K562 (cell line): ENCODE measurements around the gene SIKE1. TPM values are rescaled to one million over a fixed set of nuclear protein-coding genes. Genes with fewer than 3 reads are reported as not detected.

Source experiments
- ATF3 ChIP-seq, 2 experiments: fragments of 450-650 bp in 1 of 2; sonication (generic) in 1 of 2; formaldehyde crosslinking in 1 of 2; IDR thresholded peaks in 1 of 2; conservative IDR thresholded peaks in 1 of 2; 2 replicates each; pipeline versions ENCODE4 v1.6.1 to v1.8.1; 2016 to 2023; ENCODE audit warnings: mild to moderate bottlenecking in 2 of 2, moderate library complexity in 2 of 2, inconsistent platforms in 1 of 2, missing genetic modification reagents in 1 of 2
- BCLAF1 ChIP-seq, 2 experiments: fragments of 450-650 bp in 1 of 2; IDR thresholded peaks; 2 replicates each; pipeline ENCODE4 v1.6.1; 2011 to 2017; ENCODE audit warnings: low read depth in 2 of 2, antibody characterized with exemption in 1 of 2, borderline replicate concordance in 1 of 2, low read length in 1 of 2, mild to moderate bottlenecking in 1 of 2, mixed read lengths in 1 of 2; ENCODE audit not compliant: control insufficient read depth in 1 of 2
- C11orf30 ChIP-seq: fragments of 450-650 bp; IDR thresholded peaks from 2 replicates; pipeline ENCODE4 v1.6.1; 2016; ENCODE audit warnings: low read depth, mild to moderate bottlenecking
- CC2D1A ChIP-seq: fragments of 450-650 bp; IDR thresholded peaks from 2 replicates; pipeline ENCODE4 v1.6.1; 2017; ENCODE audit warnings: mild to moderate bottlenecking
- CTBP1 ChIP-seq: fragments of 450-650 bp; IDR thresholded peaks from 2 replicates; pipeline ENCODE4 v1.6.1; 2016; ENCODE audit warnings: borderline replicate concordance
- HEY1 ChIP-seq: fragments of 250-450 bp; sonication (Bioruptor Pico); IDR thresholded peaks from 2 replicates; pipeline ENCODE4 v1.5.0; 2020; ENCODE audit warnings: mild to moderate bottlenecking, moderate library complexity, borderline replicate concordance
- KDM1A ChIP-seq, 2 experiments: fragments of 450-650 bp; IDR thresholded peaks; 2 replicates each; pipeline ENCODE4 v1.6.1; 2016; ENCODE audit warnings: mild to moderate bottlenecking in 2 of 2
- KLF16 ChIP-seq: IDR thresholded peaks from 2 replicates; pipeline ENCODE4 v1.6.1; 2016; ENCODE audit warnings: antibody characterized with exemption
- MTA1 ChIP-seq: fragments of 450-650 bp; IDR thresholded peaks from 2 replicates; pipeline ENCODE4 v1.6.1; 2017; ENCODE audit warnings: borderline replicate concordance
- PATZ1 ChIP-seq: fragments of 250-450 bp; sonication (Bioruptor Pico); IDR thresholded peaks from 2 replicates; pipeline ENCODE4 v1.5.0; 2020; ENCODE audit warnings: mild to moderate bottlenecking, borderline replicate concordance
- PML ChIP-seq: IDR thresholded peaks from 2 replicates; pipeline ENCODE4 v1.6.1; 2012; ENCODE audit warnings: low read length, inconsistent platforms
- RB1 ChIP-seq: fragments of 450-650 bp; IDR thresholded peaks from 2 replicates; pipeline ENCODE4 v1.6.1; 2017; ENCODE audit warnings: low read depth, mild to moderate bottlenecking
- RBM34 ChIP-seq: fragments of 200-400 bp; formaldehyde crosslinking; IDR thresholded peaks from 2 replicates; pipeline ENCODE4 v1.6.1; 2018; ENCODE audit warnings: low read length, borderline replicate concordance; ENCODE audit not compliant: insufficient read depth
- THAP12 ChIP-seq: fragments of 250-450 bp; sonication (Bioruptor Pico); IDR thresholded peaks from 2 replicates; pipeline ENCODE4 v1.9.0; 2021; ENCODE audit warnings: mild to moderate bottlenecking, inconsistent platforms
- TRIM24 ChIP-seq, 2 experiments: fragments of 450-650 bp; IDR thresholded peaks; 2 replicates each; pipeline ENCODE4 v1.6.1; 2016
- ZNF140 ChIP-seq: fragments of 250-450 bp; sonication (Bioruptor Pico); IDR thresholded peaks from 2 replicates; pipeline ENCODE4 v1.8.0; 2021; ENCODE audit warnings: moderate library complexity, mild to moderate bottlenecking, inconsistent platforms
- ZNF224 ChIP-seq: sonication (generic); formaldehyde crosslinking; IDR thresholded peaks from 2 replicates; pipeline ENCODE4 v1.8.0; 2022; ENCODE audit warnings: mild to moderate bottlenecking, missing genetic modification reagents
- ZNF445 ChIP-seq: fragments of 250-450 bp; sonication (Bioruptor Pico); IDR thresholded peaks from 2 replicates; pipeline ENCODE4 v1.4.0; 2020; ENCODE audit warnings: low read depth, mild to moderate bottlenecking, moderate library complexity
- ZNF766 ChIP-seq: fragments of 200-800 bp; sonication (Bioruptor generic); conservative IDR thresholded peaks from 2 replicates; pipeline ENCODE4 v1.6.1; 2016; ENCODE audit warnings: missing genetic modification characterization, missing compliant biosample characterization
- polyA plus RNA-seq, 8 experiments: library from polyadenylated mRNA; depleted of rRNA in 4 of 8; stranded (reverse) in 5 of 8; unstranded in 3 of 8; fragments of >200 nt; fragmentation: Nextera tagmentation in 2 of 8; fragmentation: Illumina TruSeq in 1 of 8; extraction: Ambion mirVana in 2 of 8; extraction: Trizol in 1 of 8; gene quantifications; 2 replicates each; pipeline versions ENCODE4 v1.2.1 to v1.2.3, GENCODE V29; 2011 to 2014; ENCODE audit warnings: inconsistent platforms in 1 of 8, missing spikeins in 1 of 8
- total RNA-seq, 7 experiments: library from RNA; depleted of rRNA in 6 of 7; stranded (reverse); fragments of >200 nt in 6 of 7; fragmentation: Illumina TruSeq in 2 of 7; extraction: Trizol in 2 of 7; gene quantifications; 2 replicates each; pipeline versions ENCODE4 v1.2.1 to v1.2.3, GENCODE V29; 2011 to 2021; ENCODE audit warnings: low replicate concordance in 1 of 7

Gene SIKE1
- total and polyA plus RNA-seq, 9 of the 15 experiments (the other 6 are each of a cell fraction or from before 2014, with no cell fraction given) = 21.8 to 144 (median 76.3) TPM

GRCh38 chr1:114757455-114758255 is 22.8 kb downstream of the SIKE1 start, which contains the start of gene CSDE1 (continued):
- TF ChIP-seq ZNF445 (CRISPR knock-in tag) (0 out of 2 replicates have a peak, but pooled peaks have one; percentile 31), ZNF766 (peak; percentile 92), HEY1 (CRISPR knock-in tag) (peak; percentile 39; the same call in 1 of the 2 replicates), RB1 (peak; percentile 33; the same call in 1 of the 2 replicates), PML (peak; percentile 94), CC2D1A (peak; percentile 81), TRIM24 (IDR thresholded peaks at IDR 0.05) (peak; percentile 61 to 70), KLF16 (no peak), ZNF140 (CRISPR knock-in tag) (no peak), C11orf30 (peak; percentile 55; the same call in 1 of the 2 replicates), MTA1 (peak; percentile 86), ATF3 (IDR thresholded peaks at IDR 0.05) (no peak), ATF3 (CRISPR knock-in tag; conservative IDR thresholded peaks at IDR 0.05) (peak; percentile 85; the same call in 1 of the 2 replicates), KDM1A (IDR thresholded peaks at IDR 0.05) (no peak), ZNF224 (CRISPR knock-in tag) (no peak), BCLAF1 (IDR thresholded peaks at IDR 0.05; ENCODE audit: borderline replicate concordance in 1 of 2, control insufficient read depth in 1 of 2, low read depth in 2 of 2, low read length in 1 of 2) (0 out of 4 replicates have a peak, but pooled peaks have one; percentile 11 to 50), THAP12 (CRISPR knock-in tag) (peak; percentile 78), CTBP1 (peak; percentile 69), RBM34 (no peak), PATZ1 (CRISPR knock-in tag) (no peak)
